Activated naive CD4-positive, alpha-beta T cell treated with anti-CD3 and anti-CD28 coated beads for 36 hours (primary cell): ENCODE results near the gene RAB4A. TPM values are rescaled to one million over a fixed set of nuclear protein-coding genes. Genes with fewer than 3 reads are reported as not detected.
"Not testable (repeated sequence)": the region's sequence is repeated elsewhere in the genome, so short reads cannot be mapped to it uniquely, and the experiment has no call there.

ENCODE experiments used
- CTCF ChIA-PET: fragments of 350-600 bp; sonication (Branson Sonifier 250); formaldehyde crosslinking; loops from one replicate; lab custom pipeline; 2021; ENCODE audit warnings: antibody characterized with exemption; lab: Charles Lee
- DNase-seq: peaks from one replicate; pipeline ENCODE4 v3.0.0-alpha.2; 2020
- H3K27ac Mint-ChIP-seq: one replicate; pipeline ENCODE4 v1.8.0; 2021; ENCODE audit warnings: mild to moderate bottlenecking, mixed read lengths
- H3K27me3 Mint-ChIP-seq: one replicate; pipeline ENCODE4 v1.8.0; 2021; ENCODE audit warnings: low read depth, mixed read lengths
- H3K36me3 Mint-ChIP-seq: one replicate; pipeline ENCODE4 v1.8.0; 2021; ENCODE audit warnings: low read depth, mixed read lengths
- H3K4me1 Mint-ChIP-seq: one replicate; pipeline ENCODE4 v1.8.0; 2021; ENCODE audit warnings: low read depth, mixed read lengths
- H3K4me3 Mint-ChIP-seq: one replicate; pipeline ENCODE4 v1.8.0; 2021; ENCODE audit warnings: mild to moderate bottlenecking, moderate library complexity, mixed read lengths
- H3K9me3 Mint-ChIP-seq: one replicate; pipeline ENCODE4 v1.8.0; 2021; ENCODE audit warnings: mixed read lengths
- intact Hi-C: fragments of 100-400 bp; cut with micrococcal nuclease; formaldehyde crosslinking; loops from one replicate; pipeline ENCODE4 v1.15.1; 2023
- total RNA-seq, 2 experiments: library from RNA; stranded (reverse); gene quantifications; one replicate each; pipeline ENCODE4 v1.2.3, GENCODE V29; 2021

Gene RAB4A
- total RNA-seq, 2 experiments from 2014 or later: 15.8 to 19.9 TPM

DNA sequence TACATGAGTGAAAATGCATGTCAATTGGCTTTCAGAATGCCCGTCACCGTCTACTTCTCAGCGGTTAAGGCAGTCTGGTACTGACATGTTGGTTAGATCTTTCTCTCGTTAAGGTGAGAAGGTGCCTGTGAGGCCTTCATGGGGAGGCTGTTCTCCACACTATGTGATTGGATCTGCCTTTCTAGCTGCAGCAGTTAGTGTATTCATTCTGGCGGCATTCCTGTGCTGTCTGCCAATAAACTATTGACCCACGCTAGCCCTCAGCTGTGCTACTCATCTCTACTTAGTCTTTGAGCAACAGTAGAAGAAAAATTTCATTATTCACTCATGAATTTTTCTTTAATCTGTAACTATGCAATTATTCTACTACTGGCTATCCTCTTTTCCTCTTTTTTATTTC, 39.9 kb downstream of the RAB4A start:
- CTCF ChIA-PET: no interaction called here
- intact Hi-C loops: no loop called here
- Mint-ChIP-seq H3K4me3 (no peak overlapping the region), H3K27me3 (no peaks in the 10 kb centered on the region), H3K36me3 (peaks cover 4% of the 10 kb centered on the region), H3K27ac (no peak overlapping the region), H3K4me1 (no peaks in the 10 kb centered on the region), H3K9me3 (no peaks in the 10 kb centered on the region)
- no peak for DNase-seq

GRCh38 chr1:229316166-229316565, 45.3 kb downstream of the RAB4A start:
- Mint-ChIP-seq H3K36me3 (peaks cover 7% of the 10 kb centered on the region), H3K27me3 (no peaks in the 10 kb centered on the region), H3K4me1 (no peaks in the 10 kb centered on the region), H3K9me3 (no peaks in the 10 kb centered on the region), H3K27ac (no peak overlapping the region), H3K4me3 (no peak overlapping the region)
- DNase-seq: no peak
- intact Hi-C loops: no loop called here
- CTCF ChIA-PET: no interaction called here

GRCh38 chr1:229318056-229318455, 47.1 kb downstream of the RAB4A start:
- H3K4me1 Mint-ChIP-seq: no peaks in the 10 kb centered on the region
- intact Hi-C loops: no loop called here
- CTCF ChIA-PET: interaction anchor here (0.7 kb wide), 1 partner anchor 20 kb away, joined by 3 read pairs; no protein-coding TSS in a partner anchor
- no peak for DNase-seq
- H3K27ac Mint-ChIP-seq: no peak overlapping the region
- peaks cover 7% of the 10 kb centered on the region for H3K36me3 Mint-ChIP-seq
- H3K4me3 Mint-ChIP-seq: no peak overlapping the region
- H3K27me3 Mint-ChIP-seq: no peaks in the 10 kb centered on the region
- no peaks in the 10 kb centered on the region for H3K9me3 Mint-ChIP-seq

GRCh38 chr1:229319487-229319886, 48.6 kb downstream of the RAB4A start:
- H3K27ac Mint-ChIP-seq: no peak overlapping the region
- no peaks in the 10 kb centered on the region for H3K9me3 Mint-ChIP-seq
- H3K27me3 Mint-ChIP-seq: no peaks in the 10 kb centered on the region
- intact Hi-C loops: no loop called here
- H3K4me3 Mint-ChIP-seq: no peak overlapping the region
- CTCF ChIA-PET: no interaction called here
- H3K36me3 Mint-ChIP-seq: peaks cover 9% of the 10 kb centered on the region
- DNase-seq: no peak
- H3K4me1 Mint-ChIP-seq: no peaks in the 10 kb centered on the region

DNA sequence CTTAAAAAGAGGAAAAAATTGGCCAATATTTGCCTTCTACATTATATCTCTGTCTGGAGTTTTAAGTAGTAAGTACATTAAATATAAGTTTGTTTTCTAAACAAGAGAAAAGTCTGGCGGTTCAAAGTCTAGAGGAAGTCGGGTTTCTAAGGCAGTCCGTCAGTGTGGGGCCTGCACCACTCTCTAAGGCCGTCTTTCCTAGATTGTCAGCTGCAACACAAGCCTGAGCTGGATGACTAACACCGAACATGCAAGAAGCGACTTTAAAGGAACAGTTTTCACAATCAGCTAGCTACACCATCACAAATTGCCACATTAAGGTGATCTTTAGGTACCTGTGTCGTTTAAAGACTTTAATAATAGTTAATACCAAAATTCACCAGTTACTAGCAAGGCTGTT, 52.3 kb downstream of the RAB4A start:
- CTCF ChIA-PET: no interaction called here
- no peaks in the 10 kb centered on the region for H3K9me3 Mint-ChIP-seq
- peaks cover 17% of the 10 kb centered on the region for H3K36me3 Mint-ChIP-seq
- DNase-seq: no peak
- H3K27ac Mint-ChIP-seq: no peak overlapping the region
- peaks cover 20% of the 10 kb centered on the region for H3K4me1 Mint-ChIP-seq
- no peaks in the 10 kb centered on the region for H3K27me3 Mint-ChIP-seq
- intact Hi-C loops: no loop called here
- H3K4me3 Mint-ChIP-seq: no peak overlapping the region

GRCh38 chr1:229323885-229324553, 53.1 kb downstream of the RAB4A start:
- Mint-ChIP-seq H3K27me3 (no peaks in the 10 kb centered on the region), H3K27ac (no peak overlapping the region), H3K9me3 (no peaks in the 10 kb centered on the region), H3K4me1 (peaks cover 21% of the 10 kb centered on the region), H3K4me3 (no peak overlapping the region), H3K36me3 (peaks cover 17% of the 10 kb centered on the region)
- no peak for DNase-seq
- CTCF ChIA-PET: interaction anchor here (0.7 kb wide), 1 partner anchor 9 kb away, joined by 5 read pairs; no protein-coding TSS in a partner anchor
- intact Hi-C loops: loop anchor here (2.0 kb wide), 1 partner anchor 17 kb away; no protein-coding TSS in a partner anchor

- CTCF ChIA-PET: no interaction called here
Measured at GRCh38 chr1:229325401-229325800, 54.5 kb downstream of the RAB4A start.

DNA sequence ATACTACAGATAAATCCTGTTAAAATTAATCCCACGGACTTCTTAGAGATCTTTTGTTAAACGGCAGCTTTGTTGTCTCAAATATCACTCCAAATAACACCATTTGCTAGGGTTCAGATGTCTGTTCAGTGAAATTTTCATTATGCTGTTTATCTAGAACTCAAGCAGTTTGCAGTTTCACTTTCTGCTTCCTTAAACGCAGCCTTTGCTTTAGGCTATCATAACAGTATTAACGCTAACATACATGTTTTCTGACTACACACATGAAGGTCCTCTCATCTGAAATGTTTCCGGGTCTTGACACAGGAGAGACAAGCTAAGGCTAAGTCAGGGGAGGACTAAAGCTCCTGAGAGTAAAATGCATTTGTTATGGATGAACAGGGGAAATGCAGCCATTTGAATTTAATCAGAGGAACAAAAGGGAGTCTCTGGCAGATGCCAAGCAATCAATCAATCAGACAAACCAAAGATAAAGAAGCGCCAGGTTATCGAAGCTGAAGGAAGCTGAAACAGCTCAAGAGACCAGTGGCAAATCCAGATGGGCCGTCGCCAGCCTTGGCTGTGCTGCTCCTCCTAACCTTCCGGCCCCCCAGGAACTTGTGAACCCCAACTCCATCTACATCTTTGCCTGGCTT, 55.1 kb downstream of the RAB4A start:
- H3K27me3 Mint-ChIP-seq: no peaks in the 10 kb centered on the region
- H3K36me3 Mint-ChIP-seq: peaks cover 12% of the 10 kb centered on the region
- no peaks in the 10 kb centered on the region for H3K9me3 Mint-ChIP-seq
- CTCF ChIA-PET: no interaction called here
- intact Hi-C loops: loop anchor here (2.0 kb wide), 1 partner anchor 15 kb away; no protein-coding TSS in a partner anchor
- no peak for DNase-seq
- peaks cover 21% of the 10 kb centered on the region for H3K4me1 Mint-ChIP-seq
- H3K27ac Mint-ChIP-seq: peak overlapping the region; percentile 71
- peak overlapping the region; percentile 44 for H3K4me3 Mint-ChIP-seq

More at GRCh38 chr1:229325401-229325800, 54.5 kb downstream of the RAB4A start:
- no peak for DNase-seq
- H3K9me3 Mint-ChIP-seq: no peaks in the 10 kb centered on the region
- no peak overlapping the region for H3K27ac Mint-ChIP-seq
- intact Hi-C loops: loop anchor here (2.0 kb wide), 1 partner anchor 15 kb away; no protein-coding TSS in a partner anchor
- H3K4me1 Mint-ChIP-seq: peaks cover 21% of the 10 kb centered on the region
- peak overlapping the region; percentile 10 for H3K4me3 Mint-ChIP-seq
- peaks cover 12% of the 10 kb centered on the region for H3K36me3 Mint-ChIP-seq
- no peaks in the 10 kb centered on the region for H3K27me3 Mint-ChIP-seq

DNA sequence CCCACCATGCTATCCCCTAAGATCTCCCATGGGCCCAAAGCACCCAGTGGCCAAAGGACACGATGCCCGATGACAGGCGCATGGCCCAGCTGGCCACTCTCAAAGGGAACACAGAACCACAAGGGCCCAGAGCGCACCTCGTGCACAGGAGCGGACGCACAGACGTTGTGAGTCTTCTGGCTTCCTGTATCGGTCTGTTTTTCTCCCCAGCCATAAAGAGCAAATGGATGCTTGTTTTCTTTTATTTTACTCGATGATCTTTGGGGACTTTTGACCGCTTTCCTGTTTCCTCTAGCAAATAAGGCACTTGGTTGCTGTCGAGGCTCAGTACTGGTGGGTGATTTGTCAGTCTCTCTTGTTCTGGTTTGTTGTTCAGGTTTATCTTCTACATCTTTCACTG, 55.7 kb downstream of the RAB4A start:
- peaks cover 12% of the 10 kb centered on the region for H3K36me3 Mint-ChIP-seq
- no peak for DNase-seq
- CTCF ChIA-PET: no interaction called here
- intact Hi-C loops: no loop called here
- H3K4me1 Mint-ChIP-seq: peaks cover 21% of the 10 kb centered on the region
- H3K4me3 Mint-ChIP-seq: peak overlapping the region; percentile 44
- H3K27ac Mint-ChIP-seq: peak overlapping the region; percentile 71
- no peaks in the 10 kb centered on the region for H3K9me3 Mint-ChIP-seq
- H3K27me3 Mint-ChIP-seq: no peaks in the 10 kb centered on the region

DNA sequence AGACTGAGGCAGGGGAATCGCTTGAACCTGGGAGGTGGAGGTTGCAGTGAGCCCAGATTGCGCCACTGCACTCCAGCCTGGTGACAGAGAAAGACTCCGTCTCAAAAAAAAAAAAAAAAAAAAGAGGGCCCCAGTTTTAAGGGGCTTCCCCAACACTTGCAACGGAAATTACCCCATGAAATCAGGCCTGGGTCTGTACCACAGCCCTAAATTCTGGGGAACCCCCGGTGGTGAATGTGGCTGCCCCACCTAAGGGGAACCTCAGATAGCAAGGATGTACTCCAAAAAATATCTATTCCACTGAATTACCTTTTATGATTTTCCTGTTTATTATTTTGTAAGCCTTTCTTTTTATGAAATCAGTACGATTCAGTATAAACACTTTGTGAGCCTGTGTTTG, 56.9 kb downstream of the RAB4A start:
- peaks cover 21% of the 10 kb centered on the region for H3K4me1 Mint-ChIP-seq
- H3K27me3 Mint-ChIP-seq, H3K27ac Mint-ChIP-seq, H3K9me3 Mint-ChIP-seq, H3K4me3 Mint-ChIP-seq, CTCF ChIA-PET, intact Hi-C loops: not testable (repeated sequence)
- peaks cover 11% of the 10 kb centered on the region for H3K36me3 Mint-ChIP-seq
- peak; percentile 31 for DNase-seq

DNA sequence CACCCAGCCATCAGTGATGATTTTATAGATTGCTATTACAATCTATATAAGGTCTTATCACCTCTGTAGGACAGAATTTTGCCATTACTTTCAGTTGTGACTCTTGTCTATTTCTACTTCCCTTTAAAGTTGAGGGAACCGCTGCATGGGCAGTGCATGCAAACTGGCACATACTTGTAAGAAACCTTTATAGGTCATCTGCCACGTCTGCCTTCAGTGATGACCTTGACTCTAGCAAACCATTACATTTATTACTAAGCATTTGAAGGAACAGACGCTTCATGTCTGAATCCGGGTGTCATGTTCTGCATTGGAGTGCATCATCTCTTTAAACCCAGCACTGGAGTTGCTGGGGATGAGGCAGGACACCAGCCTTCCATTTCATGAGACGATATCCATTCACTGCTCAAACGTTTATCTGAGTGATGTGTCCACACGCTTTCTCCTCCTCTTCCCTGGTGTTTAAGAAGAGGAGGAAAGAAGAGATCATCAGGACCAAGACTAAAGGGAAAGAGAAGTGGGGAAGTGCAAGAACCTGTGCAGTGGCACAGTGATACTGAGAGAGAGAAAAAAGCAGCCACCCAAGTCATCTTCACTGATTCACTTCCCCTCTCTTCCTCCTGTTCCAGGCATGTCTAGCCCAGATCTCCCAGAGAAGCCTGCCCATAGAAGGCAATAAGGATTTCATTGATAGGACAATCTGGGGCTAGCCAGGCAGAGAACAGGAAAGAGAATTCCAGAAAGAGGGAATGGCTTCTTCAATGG, 57.9 kb downstream of the RAB4A start:
- no peak for DNase-seq
- Mint-ChIP-seq H3K4me3 (no peak overlapping the region), H3K36me3 (peaks cover 11% of the 10 kb centered on the region), H3K9me3 (no peaks in the 10 kb centered on the region), H3K27ac (peak overlapping the region; percentile 11), H3K27me3 (no peaks in the 10 kb centered on the region), H3K4me1 (peaks cover 21% of the 10 kb centered on the region)
- intact Hi-C loops: no loop called here
- CTCF ChIA-PET: no interaction called here

- H3K36me3 Mint-ChIP-seq: peaks cover 11% of the 10 kb centered on the region
- no peak overlapping the region for H3K27ac Mint-ChIP-seq
- CTCF ChIA-PET: no interaction called here
- H3K27me3 Mint-ChIP-seq: no peaks in the 10 kb centered on the region
- peaks cover 13% of the 10 kb centered on the region for H3K4me1 Mint-ChIP-seq
- H3K4me3 Mint-ChIP-seq: no peak overlapping the region
- H3K9me3 Mint-ChIP-seq: peaks cover 6% of the 10 kb centered on the region
- intact Hi-C loops: no loop called here
- DNase-seq: no peak
Measured at GRCh38 chr1:229334269-229334668, 63.4 kb downstream of the RAB4A start.
